K562 (cell line): ENCODE results near the gene F11R. TPM values are rescaled to one million over a fixed set of nuclear protein-coding genes. Genes with fewer than 3 reads are reported as not detected.

Experiments used
- ADNP ChIP-seq: fragments of 200-800 bp; sonication (Bioruptor generic); IDR thresholded peaks from 2 replicates; pipeline ENCODE4 v1.6.1; 2016; ENCODE audit warnings: missing genetic modification characterization, missing compliant biosample characterization
- CEBPG ChIP-seq, 3 experiments: fragments of 200-800 bp in 1 of 3; sonication (Bioruptor generic) in 1 of 3; sonication (generic) in 1 of 3; formaldehyde crosslinking in 1 of 3; IDR thresholded peaks in 2 of 3; conservative IDR thresholded peaks in 1 of 3; 2 replicates each; pipeline versions ENCODE4 v1.6.1 to v1.8.0; 2016 to 2022; ENCODE audit warnings: missing compliant biosample characterization in 2 of 3, missing genetic modification characterization in 2 of 3, mild to moderate bottlenecking in 1 of 3, missing genetic modification reagents in 1 of 3
- DMBX1 ChIP-seq: fragments of 250-450 bp; sonication (Bioruptor Pico); IDR thresholded peaks from 2 replicates; pipeline ENCODE4 v1.8.0; 2022; ENCODE audit warnings: inconsistent platforms, mild to moderate bottlenecking, moderate library complexity, borderline replicate concordance
- GTF2A2 ChIP-seq: IDR thresholded peaks from 2 replicates; pipeline ENCODE4 v1.6.1; 2016; ENCODE audit warnings: mild to moderate bottlenecking, missing genetic modification characterization, missing compliant biosample characterization
- GTF3C2 ChIP-seq: IDR thresholded peaks from 3 replicates; pipeline ENCODE4 v1.6.1; 2011; ENCODE audit warnings: borderline replicate concordance, mild to moderate bottlenecking, moderate library complexity; ENCODE audit not compliant: insufficient read length; ENCODE audit errors: extremely low read depth
- JUNB ChIP-seq: fragments of 450-650 bp; formaldehyde crosslinking; conservative IDR thresholded peaks from 2 replicates; pipeline ENCODE4 v1.4.0; 2020; ENCODE audit warnings: mild to moderate bottlenecking
- KDM2B ChIP-seq: fragments of 250-450 bp; sonication (Bioruptor Pico); IDR thresholded peaks from 2 replicates; pipeline ENCODE4 v1.8.0; 2021; ENCODE audit warnings: mild to moderate bottlenecking, moderate library complexity
- MEIS2 ChIP-seq: fragments of 450-650 bp; IDR thresholded peaks from 2 replicates; pipeline ENCODE4 v1.6.1; 2014; ENCODE audit warnings: mild to moderate bottlenecking; ENCODE audit not compliant: partially characterized antibody
- MLX ChIP-seq, 2 experiments: fragments of 450-650 bp in 1 of 2; sonication (generic) in 1 of 2; formaldehyde crosslinking; conservative IDR thresholded peaks; 2 replicates each; pipeline versions ENCODE4 v1.4.0 to v1.8.1; 2020 to 2022; ENCODE audit warnings: mild to moderate bottlenecking in 1 of 2, missing genetic modification reagents in 1 of 2
- MXI1 ChIP-seq: IDR thresholded peaks from 2 replicates; pipeline ENCODE4 v1.6.1; 2011; ENCODE audit warnings: low read depth, mild to moderate bottlenecking, improper control_type of control experiment, low read length
- NFIC ChIP-seq: fragments of 450-650 bp; IDR thresholded peaks from 2 replicates; pipeline ENCODE4 v1.6.1; 2017; ENCODE audit warnings: mild to moderate bottlenecking, inconsistent platforms
- NR2C2 ChIP-seq, 2 experiments: fragments of 200-800 bp in 1 of 2; sonication (Bioruptor generic) in 1 of 2; sonication (generic) in 1 of 2; formaldehyde crosslinking in 1 of 2; IDR thresholded peaks; 2 replicates each; pipeline versions ENCODE4 v1.6.1 to v1.8.0; 2016 to 2022; ENCODE audit warnings: mild to moderate bottlenecking in 1 of 2, missing compliant biosample characterization in 1 of 2, missing genetic modification characterization in 1 of 2, missing genetic modification reagents in 1 of 2
- NR2F6 ChIP-seq: fragments of 450-650 bp; formaldehyde crosslinking; IDR thresholded peaks from 2 replicates; pipeline ENCODE4 v1.4.0; 2020; ENCODE audit warnings: mild to moderate bottlenecking
- POLR2B ChIP-seq: fragments of 450-650 bp; IDR thresholded peaks from 2 replicates; pipeline ENCODE4 v1.6.1; 2018; ENCODE audit warnings: low read depth; ENCODE audit not compliant: partially characterized antibody
- POLR2G ChIP-seq: fragments of 200-400 bp; formaldehyde crosslinking; IDR thresholded peaks from 2 replicates; pipeline ENCODE4 v1.6.1; 2017; ENCODE audit warnings: low read depth, mild to moderate bottlenecking, antibody characterized with exemption, low read length, moderate library complexity
- RBFOX2 ChIP-seq: fragments of 200-400 bp; formaldehyde crosslinking; IDR thresholded peaks from 2 replicates; pipeline ENCODE4 v1.6.1; 2017; ENCODE audit warnings: low read depth, mild to moderate bottlenecking, low read length, moderate library complexity
- TAF7 ChIP-seq: fragments of 450-650 bp; IDR thresholded peaks from 2 replicates; pipeline ENCODE4 v1.6.1; 2016; ENCODE audit warnings: missing genetic modification characterization, missing compliant biosample characterization
- TCF7 ChIP-seq: sonication (generic); IDR thresholded peaks from 2 replicates; pipeline ENCODE4 v1.6.1; 2016; ENCODE audit warnings: antibody characterized with exemption, borderline replicate concordance
- ZC3H8 ChIP-seq: fragments of 450-650 bp; IDR thresholded peaks from 2 replicates; pipeline ENCODE4 v1.6.1; 2017
- ZNF121 ChIP-seq: sonication (generic); formaldehyde crosslinking; conservative IDR thresholded peaks from 2 replicates; pipeline ENCODE4 v1.8.0; 2022; ENCODE audit warnings: missing genetic modification reagents
- ZNF232 ChIP-seq: sonication (generic); formaldehyde crosslinking; IDR thresholded peaks from 2 replicates; pipeline ENCODE4 v1.8.0; 2022; ENCODE audit warnings: mild to moderate bottlenecking, missing genetic modification reagents
- ZNF277 ChIP-seq: fragments of 250-450 bp; sonication (Bioruptor Pico); IDR thresholded peaks from 2 replicates; pipeline ENCODE4 v1.8.0; 2022; ENCODE audit warnings: inconsistent platforms, mild to moderate bottlenecking, moderate library complexity, borderline replicate concordance
- ZNF324 ChIP-seq: fragments of 250-450 bp; sonication (Bioruptor Pico); IDR thresholded peaks from 2 replicates; pipeline ENCODE4 v1.4.0; 2020; ENCODE audit warnings: mild to moderate bottlenecking
- polyA plus RNA-seq, 8 experiments: library from polyadenylated mRNA; depleted of rRNA in 4 of 8; stranded (reverse) in 5 of 8; unstranded in 3 of 8; fragments of >200 nt; fragmentation: Nextera tagmentation in 2 of 8; fragmentation: Illumina TruSeq in 1 of 8; extraction: Ambion mirVana in 2 of 8; extraction: Trizol in 1 of 8; gene quantifications; 2 replicates each; pipeline versions ENCODE4 v1.2.1 to v1.2.3, GENCODE V29; 2011 to 2014; ENCODE audit warnings: inconsistent platforms in 1 of 8, missing spikeins in 1 of 8
- total RNA-seq, 7 experiments: library from RNA; depleted of rRNA in 6 of 7; stranded (reverse); fragments of >200 nt in 6 of 7; fragmentation: Illumina TruSeq in 2 of 7; extraction: Trizol in 2 of 7; gene quantifications; 2 replicates each; pipeline versions ENCODE4 v1.2.1 to v1.2.3, GENCODE V29; 2011 to 2021; ENCODE audit warnings: low replicate concordance in 1 of 7

The F11R gene
- total and polyA plus RNA-seq, 9 of the 15 experiments (the other 6 are each of a cell fraction or from before 2014, with no cell fraction given), result 27.4 to 187 (median 52.5) TPM

GRCh38 chr1:161013488-161014230 lies 7.3 kb downstream of the F11R start (continued):
- TF ChIP-seq NR2F6 (no peak), RBFOX2 (peak; percentile 66), GTF3C2 (no peak), MEIS2 (peak; percentile 46), ADNP (tag) (no peak), ZNF277 (CRISPR knock-in tag) (no peak), TAF7 (tag) (no peak), MLX (CRISPR knock-in tag; conservative IDR thresholded peaks at IDR 0.05) (no peak), NR2C2 (CRISPR knock-in tag; IDR thresholded peaks at IDR 0.05) (peak; percentile 58; the same call in 1 of the 2 replicates), NR2C2 (tag; IDR thresholded peaks at IDR 0.05) (peak; percentile 86), CEBPG (CRISPR knock-in tag; IDR thresholded peaks at IDR 0.05) (peak; percentile 91), CEBPG (tag; conservative IDR thresholded peaks at IDR 0.05 in 1 of 2, IDR thresholded peaks at IDR 0.05 in 1 of 2) (peak; percentile 90 to 92), ZC3H8 (no peak), DMBX1 (CRISPR knock-in tag) (peak; percentile 81; the same call in 1 of the 2 replicates), NFIC (peak; percentile 85), JUNB (CRISPR knock-in tag) (0 out of 2 replicates have a peak, but pooled peaks have one; percentile 51), TCF7 (peak; percentile 79; the same call in 1 of the 2 replicates), GTF2A2 (tag) (no peak), MXI1 (0 out of 2 replicates have a peak, but pooled peaks have one; percentile 9), POLR2G (peak; percentile 43; the same call in 1 of the 2 replicates), POLR2B (peak; percentile 51), ZNF232 (CRISPR knock-in tag) (no peak), ZNF121 (CRISPR knock-in tag) (no peak), KDM2B (CRISPR knock-in tag) (no peak), ZNF324 (CRISPR knock-in tag) (peak; percentile 4; the same call in 1 of the 2 replicates)
